Liver (tissue), 9 donors: Measurements from ENCODE around the gene ASPG. TPM values are rescaled to one million over a fixed set of nuclear protein-coding genes. Genes with fewer than 3 reads are reported as not detected.

Source experiments
- DNase-seq: peaks from one replicate; pipeline ENCODE4 v3.0.0-alpha.2; 2017; ENCODE audit warnings: low spot score
- H3K27ac ChIP-seq, 2 donors: one replicate each; pipeline ENCODE4 v1.7.0; 2013; ENCODE audit warnings: inconsistent platforms in 2 of 2, low read length in 2 of 2, control low read depth in 1 of 2, low read depth in 1 of 2, mild to moderate bottlenecking in 1 of 2
- H3K27me3 ChIP-seq, 4 donors: one replicate each; pipeline versions ENCODE4 v1.6.1 to v1.7.0; 2013; ENCODE audit warnings: low read length in 3 of 4, inconsistent platforms in 1 of 4, mild to moderate bottlenecking in 1 of 4, moderate library complexity in 1 of 4; ENCODE audit not compliant: control insufficient read depth in 4 of 4, insufficient read depth in 4 of 4
- H3K36me3 ChIP-seq, 4 donors: one replicate each; pipeline versions ENCODE4 v1.6.1 to v1.7.0; 2013; ENCODE audit warnings: low read length in 3 of 4, mild to moderate bottlenecking in 3 of 4, low read depth in 1 of 4, moderate library complexity in 1 of 4; ENCODE audit not compliant: control insufficient read depth in 4 of 4, insufficient read depth in 3 of 4
- H3K4me1 ChIP-seq, 4 donors: one replicate each; pipeline versions ENCODE4 v1.6.1 to v1.7.0; 2013; ENCODE audit warnings: low read length in 3 of 4, mild to moderate bottlenecking in 3 of 4, moderate library complexity in 1 of 4; ENCODE audit not compliant: control insufficient read depth in 4 of 4, insufficient read depth in 4 of 4
- H3K4me3 ChIP-seq, 3 donors: one replicate each; pipeline versions ENCODE4 v1.6.1 to v1.7.0; 2013; ENCODE audit warnings: low read length in 3 of 3, control low read depth in 1 of 3, low read depth in 1 of 3, mild to moderate bottlenecking in 1 of 3
- H3K9ac ChIP-seq, 2 donors: one replicate each; pipeline ENCODE4 v1.7.0; 2013; ENCODE audit warnings: low read length in 2 of 2, mild to moderate bottlenecking in 2 of 2, moderate library complexity in 2 of 2, control low read depth in 1 of 2, low read depth in 1 of 2
- H3K9me3 ChIP-seq, 4 donors: one replicate each; pipeline versions ENCODE4 v1.6.1 to v1.7.0; 2013; ENCODE audit warnings: low read length in 3 of 4; ENCODE audit not compliant: control insufficient read depth in 4 of 4
- EGR1 ChIP-seq, 2 donors: IDR thresholded peaks; 2 replicates each; pipeline ENCODE4 v1.6.1; 2016 to 2018; ENCODE audit warnings: antibody characterized with exemption in 2 of 2, low read depth in 2 of 2
- FOXA1 ChIP-seq: IDR thresholded peaks from 2 replicates; pipeline ENCODE4 v1.6.1; 2016; ENCODE audit warnings: antibody characterized with exemption
- NR2F2 ChIP-seq: IDR thresholded peaks from 2 replicates; pipeline ENCODE4 v1.6.1; 2016; ENCODE audit warnings: antibody characterized with exemption
- RAD21 ChIP-seq, 2 donors: IDR thresholded peaks; 2 replicates each; pipeline ENCODE4 v1.6.1; 2016; ENCODE audit warnings: antibody characterized with exemption in 2 of 2, mild to moderate bottlenecking in 2 of 2
- SP1 ChIP-seq: IDR thresholded peaks from 2 replicates; pipeline ENCODE4 v1.6.1; 2018; ENCODE audit warnings: antibody characterized with exemption, mild to moderate bottlenecking
- YY1 ChIP-seq: IDR thresholded peaks from 2 replicates; pipeline ENCODE4 v1.6.1; 2016; ENCODE audit warnings: antibody characterized with exemption, mild to moderate bottlenecking
- WGBS: extraction: QIAGEN DNeasy Blood & Tissue Kit; methylation state at CpG from one replicate; pipeline ENCODE4 v1.1.7; 2013; 5-methylcytosine and 5-hydroxymethylcytosine counted together
- polyA plus RNA-seq, 2 donors: library from polyadenylated mRNA; stranded (reverse) in 1 of 2; unstranded in 1 of 2; fragments of 200-250 nt in 1 of 2; fragments of >200 nt in 1 of 2; fragmentation: Nextera tagmentation in 1 of 2; extraction: Ambion mirVana in 1 of 2; gene quantifications; one replicate each; pipeline versions ENCODE4 v1.2.1 to v1.2.3, GENCODE V29; 2013 to 2015
- total RNA-seq, 2 donors: library from RNA; depleted of rRNA; stranded (reverse); fragments of >200 nt; gene quantifications; one replicate each; pipeline ENCODE4 v1.2.3, GENCODE V29; 2014
- TF ChIP-seq, protein P1 (sequence below): IDR thresholded peaks from 2 replicates; pipeline ENCODE4 v1.6.1; 2016; ENCODE audit warnings: antibody characterized with exemption
- TF ChIP-seq, protein P2 (sequence below): IDR thresholded peaks from 2 replicates; pipeline ENCODE4 v1.6.1; 2016; ENCODE audit warnings: antibody characterized with exemption, mild to moderate bottlenecking
- TF ChIP-seq, protein P3 (sequence below): IDR thresholded peaks from 2 replicates; pipeline ENCODE4 v1.6.1; 2016; ENCODE audit warnings: antibody characterized with exemption
- TF ChIP-seq, protein P4 (sequence below): fragments of 150-350 bp; IDR thresholded peaks from 2 replicates; pipeline ENCODE4 v1.5.1; 2017; ENCODE audit warnings: improper control_type of control experiment, low read depth, low read length; ENCODE audit not compliant: missing input control
- donor health status: healthy.
- donor health status: healthy.
- donor health status: healthy.
- donor health status: healthy.
- donor health status: healthy.

The ASPG gene
- total and polyA plus RNA-seq, 4 donors: 42.4 to 158 (median 110) TPM

DNA sequence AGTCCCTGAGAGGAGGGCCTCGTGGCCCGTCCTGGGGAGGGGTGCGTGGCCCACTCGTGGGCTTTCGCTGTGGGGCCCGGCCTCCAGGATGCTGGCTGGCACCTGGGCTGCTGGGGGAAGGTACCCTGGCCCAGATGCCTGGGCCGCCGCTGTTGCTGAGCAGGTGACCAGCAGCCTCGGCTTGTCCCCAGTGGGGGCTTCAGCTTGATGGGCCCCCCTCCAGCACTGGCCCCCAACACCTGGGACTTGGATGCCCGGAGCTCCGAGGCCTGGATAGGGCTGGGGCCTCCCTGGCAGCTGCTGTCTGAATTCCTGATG lies 63.7 kb downstream of the ASPG start:
- Histone ChIP-seq H3K27ac (no peak overlapping the region), H3K9me3 (no peaks in the 10 kb centered on the region), H3K9ac (no peak overlapping the region), H3K27me3 (peaks cover 0 to 3% (median 0%) of the 10 kb centered on the region in 4 donors), H3K36me3 (peaks cover 0 to 1% (median 0%) of the 10 kb centered on the region in 4 donors), H3K4me3 (no peak overlapping the region), H3K4me1 (peaks cover 0 to 6% (median 0%) of the 10 kb centered on the region in 4 donors)
- TF ChIP-seq, protein P1, sequence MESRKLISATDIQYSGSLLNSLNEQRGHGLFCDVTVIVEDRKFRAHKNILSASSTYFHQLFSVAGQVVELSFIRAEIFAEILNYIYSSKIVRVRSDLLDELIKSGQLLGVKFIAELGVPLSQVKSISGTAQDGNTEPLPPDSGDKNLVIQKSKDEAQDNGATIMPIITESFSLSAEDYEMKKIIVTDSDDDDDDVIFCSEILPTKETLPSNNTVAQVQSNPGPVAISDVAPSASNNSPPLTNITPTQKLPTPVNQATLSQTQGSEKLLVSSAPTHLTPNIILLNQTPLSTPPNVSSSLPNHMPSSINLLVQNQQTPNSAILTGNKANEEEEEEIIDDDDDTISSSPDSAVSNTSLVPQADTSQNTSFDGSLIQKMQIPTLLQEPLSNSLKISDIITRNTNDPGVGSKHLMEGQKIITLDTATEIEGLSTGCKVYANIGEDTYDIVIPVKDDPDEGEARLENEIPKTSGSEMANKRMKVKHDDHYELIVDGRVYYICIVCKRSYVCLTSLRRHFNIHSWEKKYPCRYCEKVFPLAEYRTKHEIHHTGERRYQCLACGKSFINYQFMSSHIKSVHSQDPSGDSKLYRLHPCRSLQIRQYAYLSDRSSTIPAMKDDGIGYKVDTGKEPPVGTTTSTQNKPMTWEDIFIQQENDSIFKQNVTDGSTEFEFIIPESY: no peak
- TF ChIP-seq, protein P2, sequence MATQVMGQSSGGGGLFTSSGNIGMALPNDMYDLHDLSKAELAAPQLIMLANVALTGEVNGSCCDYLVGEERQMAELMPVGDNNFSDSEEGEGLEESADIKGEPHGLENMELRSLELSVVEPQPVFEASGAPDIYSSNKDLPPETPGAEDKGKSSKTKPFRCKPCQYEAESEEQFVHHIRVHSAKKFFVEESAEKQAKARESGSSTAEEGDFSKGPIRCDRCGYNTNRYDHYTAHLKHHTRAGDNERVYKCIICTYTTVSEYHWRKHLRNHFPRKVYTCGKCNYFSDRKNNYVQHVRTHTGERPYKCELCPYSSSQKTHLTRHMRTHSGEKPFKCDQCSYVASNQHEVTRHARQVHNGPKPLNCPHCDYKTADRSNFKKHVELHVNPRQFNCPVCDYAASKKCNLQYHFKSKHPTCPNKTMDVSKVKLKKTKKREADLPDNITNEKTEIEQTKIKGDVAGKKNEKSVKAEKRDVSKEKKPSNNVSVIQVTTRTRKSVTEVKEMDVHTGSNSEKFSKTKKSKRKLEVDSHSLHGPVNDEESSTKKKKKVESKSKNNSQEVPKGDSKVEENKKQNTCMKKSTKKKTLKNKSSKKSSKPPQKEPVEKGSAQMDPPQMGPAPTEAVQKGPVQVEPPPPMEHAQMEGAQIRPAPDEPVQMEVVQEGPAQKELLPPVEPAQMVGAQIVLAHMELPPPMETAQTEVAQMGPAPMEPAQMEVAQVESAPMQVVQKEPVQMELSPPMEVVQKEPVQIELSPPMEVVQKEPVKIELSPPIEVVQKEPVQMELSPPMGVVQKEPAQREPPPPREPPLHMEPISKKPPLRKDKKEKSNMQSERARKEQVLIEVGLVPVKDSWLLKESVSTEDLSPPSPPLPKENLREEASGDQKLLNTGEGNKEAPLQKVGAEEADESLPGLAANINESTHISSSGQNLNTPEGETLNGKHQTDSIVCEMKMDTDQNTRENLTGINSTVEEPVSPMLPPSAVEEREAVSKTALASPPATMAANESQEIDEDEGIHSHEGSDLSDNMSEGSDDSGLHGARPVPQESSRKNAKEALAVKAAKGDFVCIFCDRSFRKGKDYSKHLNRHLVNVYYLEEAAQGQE: no peak
- TF ChIP-seq RAD21 (IDR thresholded peaks at IDR 0.05) (no peak), NR2F2 (no peak), SP1 (no peak), YY1 (no peak), EGR1 (IDR thresholded peaks at IDR 0.05; ENCODE audit: low read depth in 2 of 2) (no peak)
- TF ChIP-seq, protein P3, sequence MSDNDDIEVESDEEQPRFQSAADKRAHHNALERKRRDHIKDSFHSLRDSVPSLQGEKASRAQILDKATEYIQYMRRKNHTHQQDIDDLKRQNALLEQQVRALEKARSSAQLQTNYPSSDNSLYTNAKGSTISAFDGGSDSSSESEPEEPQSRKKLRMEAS: no peak
- TF ChIP-seq, protein P4, sequence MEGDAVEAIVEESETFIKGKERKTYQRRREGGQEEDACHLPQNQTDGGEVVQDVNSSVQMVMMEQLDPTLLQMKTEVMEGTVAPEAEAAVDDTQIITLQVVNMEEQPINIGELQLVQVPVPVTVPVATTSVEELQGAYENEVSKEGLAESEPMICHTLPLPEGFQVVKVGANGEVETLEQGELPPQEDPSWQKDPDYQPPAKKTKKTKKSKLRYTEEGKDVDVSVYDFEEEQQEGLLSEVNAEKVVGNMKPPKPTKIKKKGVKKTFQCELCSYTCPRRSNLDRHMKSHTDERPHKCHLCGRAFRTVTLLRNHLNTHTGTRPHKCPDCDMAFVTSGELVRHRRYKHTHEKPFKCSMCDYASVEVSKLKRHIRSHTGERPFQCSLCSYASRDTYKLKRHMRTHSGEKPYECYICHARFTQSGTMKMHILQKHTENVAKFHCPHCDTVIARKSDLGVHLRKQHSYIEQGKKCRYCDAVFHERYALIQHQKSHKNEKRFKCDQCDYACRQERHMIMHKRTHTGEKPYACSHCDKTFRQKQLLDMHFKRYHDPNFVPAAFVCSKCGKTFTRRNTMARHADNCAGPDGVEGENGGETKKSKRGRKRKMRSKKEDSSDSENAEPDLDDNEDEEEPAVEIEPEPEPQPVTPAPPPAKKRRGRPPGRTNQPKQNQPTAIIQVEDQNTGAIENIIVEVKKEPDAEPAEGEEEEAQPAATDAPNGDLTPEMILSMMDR: no peak
- no peak for DNase-seq
- WGBS: 91% methylated on average over 11 of the region's 11 CpGs

DNA sequence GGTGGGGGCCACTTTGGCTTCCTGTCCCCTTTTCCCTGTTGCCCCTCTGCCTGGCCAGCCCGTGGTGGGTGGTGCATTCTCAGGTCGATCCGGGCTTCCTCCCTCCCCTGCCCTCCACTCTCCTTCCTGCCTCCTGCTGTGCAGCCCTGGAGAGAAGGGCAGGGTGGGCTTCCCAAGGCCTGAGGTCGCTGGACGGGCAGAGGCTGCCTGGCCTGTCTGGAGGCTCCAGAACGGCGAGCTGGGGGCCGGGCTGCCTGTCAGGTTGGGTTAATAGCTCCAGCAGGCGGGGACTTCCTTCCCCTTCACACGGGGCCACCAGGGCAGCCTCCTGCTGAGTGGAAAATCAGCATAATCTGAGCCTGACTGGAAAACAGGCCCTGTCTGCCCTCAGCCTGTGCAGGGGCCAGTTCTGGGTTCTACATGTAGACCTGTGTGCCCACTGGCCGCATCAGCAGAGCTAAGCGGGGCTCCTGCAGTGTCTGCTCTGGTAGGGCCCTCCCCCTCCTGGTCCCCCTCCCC lies 64.2 kb downstream of the ASPG start:
- H3K36me3 ChIP-seq: peaks cover 0 to 1% (median 0%) of the 10 kb centered on the region in 4 donors
- TF ChIP-seq FOXA1 (no peak), NR2F2 (peak; percentile 46)
- H3K4me1 ChIP-seq: peaks cover 0 to 6% (median 0%) of the 10 kb centered on the region in 4 donors
- DNase-seq: no peak
- WGBS: 28% methylated on average over 12 of the region's 12 CpGs
- H3K9me3 ChIP-seq: no peaks in the 10 kb centered on the region
- no peak overlapping the region for H3K9ac ChIP-seq
- H3K27ac ChIP-seq: no peak overlapping the region
- peaks cover 0 to 3% (median 0%) of the 10 kb centered on the region in 4 donors for H3K27me3 ChIP-seq
- H3K4me3 ChIP-seq: no peak overlapping the region
